Measurements from ENCODE around the gene CFAP43.

DNA sequence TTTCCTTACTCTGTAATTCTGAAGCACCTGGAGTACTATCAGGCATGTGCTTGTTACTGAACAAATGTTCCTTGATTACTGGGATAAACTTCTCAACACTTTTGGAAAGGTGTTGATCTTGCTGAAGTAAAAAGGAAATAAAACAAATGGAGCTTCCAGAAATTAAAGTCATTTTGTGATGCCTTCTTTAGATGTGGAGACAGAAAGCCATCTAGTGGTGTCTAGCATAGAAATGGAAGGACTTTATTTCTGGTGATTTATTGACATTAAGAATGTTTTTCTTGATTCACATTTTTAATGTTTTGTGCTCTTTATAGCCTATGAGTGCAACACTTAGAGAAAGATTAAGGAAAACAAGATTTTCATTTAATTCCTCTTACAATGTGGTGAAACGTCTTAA, 108.8 kb downstream of the CFAP43 start:
- TF ChIP-seq CTCF (IDR thresholded peaks at IDR 0.05) (no peak), POLR2A (IDR thresholded peaks at IDR 0.05) (no peak)
